22Rv1 (cell line): ENCODE results near the gene ZNF563.

Experiments
- CTCF ChIP-seq: fragments of 450-650 bp; IDR thresholded peaks from 2 replicates; pipeline ENCODE4 v1.5.1; 2017; ENCODE audit warnings: mild to moderate bottlenecking
- ZFX ChIP-seq: fragments of 450-650 bp; IDR thresholded peaks from 2 replicates; pipeline ENCODE4 v1.6.1; 2017; ENCODE audit warnings: antibody characterized with exemption, borderline replicate concordance

- TF ChIP-seq CTCF (no peak), ZFX (no peak)
These were observed 11.8 kb upstream of the ZNF563 start for GRCh38 chr19:12345197-12345596.
